ENCODE data around the gene HERPUD1.

DNA sequence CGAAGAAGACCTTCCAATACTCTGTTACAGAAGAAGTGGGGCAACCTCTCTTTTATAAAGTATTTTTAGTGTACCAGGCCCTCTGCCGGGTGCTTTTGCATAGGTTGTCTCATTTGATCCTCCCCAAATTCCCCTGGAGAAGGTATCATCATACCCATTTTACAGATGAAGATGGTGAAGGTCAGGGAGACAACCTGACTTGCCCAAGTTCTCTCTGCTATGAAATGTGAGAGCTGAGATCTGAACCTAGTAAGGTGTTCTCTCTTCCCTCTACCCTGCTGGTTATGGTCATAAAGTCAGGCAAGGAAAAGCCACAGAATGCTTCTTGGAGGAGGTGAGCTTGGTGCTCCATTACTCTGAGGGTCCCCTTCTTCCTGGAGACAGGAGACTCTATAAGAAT, 28.1 kb upstream of the HERPUD1 start:
- no peak for TF ChIP-seq POLR2A (IDR thresholded peaks at IDR 0.05)
- TF ChIP-seq, protein P1, sequence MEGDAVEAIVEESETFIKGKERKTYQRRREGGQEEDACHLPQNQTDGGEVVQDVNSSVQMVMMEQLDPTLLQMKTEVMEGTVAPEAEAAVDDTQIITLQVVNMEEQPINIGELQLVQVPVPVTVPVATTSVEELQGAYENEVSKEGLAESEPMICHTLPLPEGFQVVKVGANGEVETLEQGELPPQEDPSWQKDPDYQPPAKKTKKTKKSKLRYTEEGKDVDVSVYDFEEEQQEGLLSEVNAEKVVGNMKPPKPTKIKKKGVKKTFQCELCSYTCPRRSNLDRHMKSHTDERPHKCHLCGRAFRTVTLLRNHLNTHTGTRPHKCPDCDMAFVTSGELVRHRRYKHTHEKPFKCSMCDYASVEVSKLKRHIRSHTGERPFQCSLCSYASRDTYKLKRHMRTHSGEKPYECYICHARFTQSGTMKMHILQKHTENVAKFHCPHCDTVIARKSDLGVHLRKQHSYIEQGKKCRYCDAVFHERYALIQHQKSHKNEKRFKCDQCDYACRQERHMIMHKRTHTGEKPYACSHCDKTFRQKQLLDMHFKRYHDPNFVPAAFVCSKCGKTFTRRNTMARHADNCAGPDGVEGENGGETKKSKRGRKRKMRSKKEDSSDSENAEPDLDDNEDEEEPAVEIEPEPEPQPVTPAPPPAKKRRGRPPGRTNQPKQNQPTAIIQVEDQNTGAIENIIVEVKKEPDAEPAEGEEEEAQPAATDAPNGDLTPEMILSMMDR (IDR thresholded peaks at IDR 0.05), result no peak
